SK-N-SH treated with all-trans-retinoic acid at 6 μM for 48 hours (cell line): Measurements from ENCODE around the gene PTDSS2.

ENCODE experiments used
- ARNTL ChIP-seq: fragments of 450-650 bp; formaldehyde crosslinking; IDR thresholded peaks from 2 replicates; pipeline ENCODE4 v1.5.0; 2020; ENCODE audit warnings: low read depth, mild to moderate bottlenecking, moderate library complexity, borderline replicate concordance
- ESRRG ChIP-seq: fragments of 250-450 bp; sonication (Bioruptor Pico); IDR thresholded peaks from 2 replicates; pipeline ENCODE4 v1.6.1; 2021; ENCODE audit warnings: mild to moderate bottlenecking
- GLIS3 ChIP-seq: fragments of 250-450 bp; sonication (Bioruptor Pico); IDR thresholded peaks from 2 replicates; pipeline ENCODE4 v1.5.0; 2020; ENCODE audit warnings: mild to moderate bottlenecking, moderate library complexity
- RARB ChIP-seq: fragments of 250-450 bp; sonication (Bioruptor Pico); IDR thresholded peaks from 2 replicates; pipeline ENCODE4 v1.8.0; 2021; ENCODE audit warnings: mild to moderate bottlenecking, moderate library complexity
- SNAI2 ChIP-seq: fragments of 250-450 bp; sonication (Bioruptor Pico); IDR thresholded peaks from 2 replicates; pipeline ENCODE4 v1.5.0; 2020; ENCODE audit warnings: mild to moderate bottlenecking, moderate library complexity
- TCF4 ChIP-seq: fragments of 250-450 bp; sonication (Bioruptor Pico); IDR thresholded peaks from 2 replicates; pipeline ENCODE4 v1.8.0; 2021; ENCODE audit warnings: mild to moderate bottlenecking, moderate library complexity, borderline replicate concordance
- ZFP3 ChIP-seq: fragments of 250-450 bp; sonication (Bioruptor Pico); IDR thresholded peaks from 2 replicates; pipeline ENCODE4 v1.5.0; 2020; ENCODE audit warnings: mild to moderate bottlenecking, moderate library complexity
- ZFP30 ChIP-seq: fragments of 450-650 bp; formaldehyde crosslinking; IDR thresholded peaks from 2 replicates; pipeline ENCODE4 v1.5.0; 2022; ENCODE audit warnings: mild to moderate bottlenecking, moderate library complexity
- TF ChIP-seq, protein P1 (sequence below): fragments of 250-450 bp; sonication (Bioruptor Pico); IDR thresholded peaks from 2 replicates; pipeline ENCODE4 v1.5.1; 2020; ENCODE audit warnings: low read depth, mild to moderate bottlenecking, moderate library complexity
- TF ChIP-seq, protein P2 (sequence below): fragments of 250-450 bp; sonication (Bioruptor Pico); IDR thresholded peaks from 2 replicates; pipeline ENCODE4 v1.8.0; 2021; ENCODE audit warnings: low read depth, mild to moderate bottlenecking, moderate library complexity, borderline replicate concordance

DNA sequence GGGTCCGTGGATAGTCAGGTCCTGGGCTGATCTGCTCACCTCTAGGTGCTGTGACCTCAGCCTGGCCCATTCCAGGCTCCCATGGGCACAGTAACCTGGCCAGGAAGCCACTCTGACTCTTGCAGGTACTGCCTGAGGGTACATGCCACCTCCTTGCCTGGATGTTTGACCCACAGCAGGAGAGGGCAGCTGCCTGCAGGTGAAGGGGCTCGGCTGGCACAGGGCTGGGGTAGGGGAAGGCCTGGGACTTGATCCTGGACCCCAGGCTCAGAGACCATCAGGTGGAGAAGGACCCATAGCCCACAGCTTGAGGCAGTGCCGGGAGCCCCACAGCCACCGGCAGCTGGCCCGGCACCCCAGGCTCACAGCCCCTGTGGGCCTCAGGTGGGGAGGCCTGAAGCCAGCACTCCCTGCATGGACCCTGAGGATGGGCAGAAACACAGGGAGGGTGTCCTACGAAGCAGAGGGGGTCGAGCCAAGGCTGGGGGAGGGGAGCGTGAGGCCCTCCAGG is 89.9 kb downstream of the PTDSS2 start:
- TF ChIP-seq RARB (CRISPR knock-in tag) (no peak), TCF4 (CRISPR knock-in tag) (no peak), ZFP30 (CRISPR knock-in tag) (no peak), ARNTL (no peak), SNAI2 (no peak), GLIS3 (CRISPR knock-in tag) (no peak), ZFP3 (CRISPR knock-in tag) (no peak), ESRRG (CRISPR knock-in tag) (no peak)
- TF ChIP-seq, protein P1, sequence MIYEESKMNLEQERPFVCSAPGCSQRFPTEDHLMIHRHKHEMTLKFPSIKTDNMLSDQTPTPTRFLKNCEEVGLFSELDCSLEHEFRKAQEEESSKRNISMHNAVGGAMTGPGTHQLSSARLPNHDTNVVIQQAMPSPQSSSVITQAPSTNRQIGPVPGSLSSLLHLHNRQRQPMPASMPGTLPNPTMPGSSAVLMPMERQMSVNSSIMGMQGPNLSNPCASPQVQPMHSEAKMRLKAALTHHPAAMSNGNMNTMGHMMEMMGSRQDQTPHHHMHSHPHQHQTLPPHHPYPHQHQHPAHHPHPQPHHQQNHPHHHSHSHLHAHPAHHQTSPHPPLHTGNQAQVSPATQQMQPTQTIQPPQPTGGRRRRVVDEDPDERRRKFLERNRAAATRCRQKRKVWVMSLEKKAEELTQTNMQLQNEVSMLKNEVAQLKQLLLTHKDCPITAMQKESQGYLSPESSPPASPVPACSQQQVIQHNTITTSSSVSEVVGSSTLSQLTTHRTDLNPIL (CRISPR knock-in tag), result no peak
- TF ChIP-seq, protein P2, sequence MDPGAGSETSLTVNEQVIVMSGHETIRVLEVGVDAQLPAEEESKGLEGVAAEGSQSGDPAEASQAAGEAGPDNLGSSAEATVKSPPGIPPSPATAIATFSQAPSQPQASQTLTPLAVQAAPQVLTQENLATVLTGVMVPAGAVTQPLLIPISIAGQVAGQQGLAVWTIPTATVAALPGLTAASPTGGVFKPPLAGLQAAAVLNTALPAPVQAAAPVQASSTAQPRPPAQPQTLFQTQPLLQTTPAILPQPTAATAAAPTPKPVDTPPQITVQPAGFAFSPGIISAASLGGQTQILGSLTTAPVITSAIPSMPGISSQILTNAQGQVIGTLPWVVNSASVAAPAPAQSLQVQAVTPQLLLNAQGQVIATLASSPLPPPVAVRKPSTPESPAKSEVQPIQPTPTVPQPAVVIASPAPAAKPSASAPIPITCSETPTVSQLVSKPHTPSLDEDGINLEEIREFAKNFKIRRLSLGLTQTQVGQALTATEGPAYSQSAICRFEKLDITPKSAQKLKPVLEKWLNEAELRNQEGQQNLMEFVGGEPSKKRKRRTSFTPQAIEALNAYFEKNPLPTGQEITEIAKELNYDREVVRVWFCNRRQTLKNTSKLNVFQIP (CRISPR knock-in tag), result no peak
